IMR-90 (cell line): ENCODE data around the gene FOSL1. TPM values are rescaled to one million over a fixed set of nuclear protein-coding genes. Genes with fewer than 3 reads are reported as not detected.
A peak's percentile ranks its signal among the peaks of the same experiment; 100 is the strongest.

Experiments
- ATAC-seq: fragments of 200-7000 bp; cut with Tn5 transposase; 2 replicates; pipeline ENCODE4 v1.9.1; 2020; ENCODE audit warnings: low read depth, mild to moderate bottlenecking, moderate library complexity
- BruUV-seq: library from RNA; stranded (reverse); fragments of 400-500 nt; replicated peaks from 2 replicates; lab custom pipeline; 2021; lab: Mats Ljungman, UMichigan
- CTCF ChIA-PET: fragments of 300-600 bp; formaldehyde crosslinking; extraction: SDS; loops from one replicate; lab custom pipeline; 2021; ENCODE audit warnings: antibody characterized with exemption; lab: Yijun Ruan, JAX
- POLR2A ChIA-PET: fragments of 300-600 bp; sonication (Branson Sonifier 250); formaldehyde crosslinking; loops from one replicate; lab custom pipeline; 2022; ENCODE audit warnings: antibody characterized with exemption; ENCODE audit not compliant: unreplicated experiment; lab: Charles Lee
- DNase-seq: peaks from one replicate; pipeline ENCODE4 v3.0.0; 2013
- H2AFZ ChIP-seq: replicated peaks from 2 replicates; pipeline ENCODE3; 2013; ENCODE audit warnings: low read length, mild to moderate bottlenecking; ENCODE audit not compliant: poor library complexity
- H2AK5ac ChIP-seq: 2 replicates; pipeline ENCODE4 v1.6.1; 2013; ENCODE audit warnings: low read depth, low read length, inconsistent platforms
- H2AK9ac ChIP-seq: replicated peaks from 2 replicates; pipeline ENCODE3; 2013; ENCODE audit warnings: mild to moderate bottlenecking, low read depth, low read length, moderate library complexity; ENCODE audit not compliant: poor library complexity
- H2BK120ac ChIP-seq: 2 replicates; pipeline ENCODE4 v1.6.1; 2013; ENCODE audit warnings: low read depth, low read length, inconsistent platforms
- H2BK15ac ChIP-seq: 3 replicates; pipeline ENCODE4 v1.6.1; 2013; ENCODE audit warnings: low read depth, low read length, inconsistent platforms
- H2BK20ac ChIP-seq: 2 replicates; pipeline ENCODE4 v1.6.1; 2013; ENCODE audit warnings: low read depth, mild to moderate bottlenecking, inconsistent platforms, low read length, moderate library complexity
- H2BK5ac ChIP-seq: 2 replicates; pipeline ENCODE4 v1.6.1; 2013; ENCODE audit warnings: mild to moderate bottlenecking, low read depth, low read length, inconsistent platforms; ENCODE audit not compliant: poor library complexity, severe bottlenecking
- H3K14ac ChIP-seq: replicated peaks from 2 replicates; pipeline ENCODE4 v1.6.1; 2013; ENCODE audit warnings: low read depth, low read length, inconsistent platforms
- H3K18ac ChIP-seq: 2 replicates; pipeline ENCODE4 v1.6.1; 2013; ENCODE audit warnings: low read depth, low read length, control low read depth
- H3K23ac ChIP-seq: 2 replicates; pipeline ENCODE4 v1.6.1; 2013; ENCODE audit warnings: low read depth, low read length, inconsistent platforms
- H3K27ac ChIP-seq: 2 replicates; pipeline ENCODE4 v1.5.1; 2013; ENCODE audit warnings: mild to moderate bottlenecking, control low read depth, low read length; ENCODE audit not compliant: insufficient read depth
- H3K27me3 ChIP-seq: 2 replicates; pipeline ENCODE4 v1.6.1; 2013; ENCODE audit warnings: low read length; ENCODE audit not compliant: control insufficient read depth, insufficient read depth
- H3K36me3 ChIP-seq: 2 replicates; pipeline ENCODE4 v1.6.1; 2013; ENCODE audit warnings: low read length, mixed read lengths; ENCODE audit not compliant: control insufficient read depth, insufficient read depth
- H3K4ac ChIP-seq: 2 replicates; pipeline ENCODE4 v1.6.1; 2013; ENCODE audit warnings: low read depth, low read length, inconsistent platforms
- H3K4me1 ChIP-seq: 2 replicates; pipeline ENCODE4 v1.6.1; 2013; ENCODE audit warnings: low read length, mixed read lengths; ENCODE audit not compliant: control insufficient read depth, insufficient read depth
- H3K4me2 ChIP-seq: 2 replicates; pipeline ENCODE4 v1.6.1; 2013; ENCODE audit warnings: low read depth, mild to moderate bottlenecking, control low read depth, low read length, moderate library complexity
- H3K4me3 ChIP-seq: 2 replicates; pipeline ENCODE4 v1.5.1; 2013; ENCODE audit warnings: low read depth, mild to moderate bottlenecking, control low read depth, low read length, moderate library complexity; ENCODE audit not compliant: insufficient read depth
- H3K56ac ChIP-seq: 2 replicates; pipeline ENCODE4 v1.6.1; 2013; ENCODE audit warnings: low read length, inconsistent platforms; ENCODE audit not compliant: insufficient read depth; ENCODE audit errors: extremely low read depth
- H3K79me1 ChIP-seq, 2 experiments: 2 replicates each; pipeline ENCODE4 v1.6.1; 2013; ENCODE audit warnings: low read length in 2 of 2, inconsistent platforms in 1 of 2, low read depth in 1 of 2
- H3K9ac ChIP-seq: 2 replicates; pipeline ENCODE4 v1.6.1; 2013; ENCODE audit warnings: low read depth, low read length, control low read depth
- H3K9me1 ChIP-seq: 2 replicates; pipeline ENCODE4 v1.6.1; 2013; ENCODE audit warnings: low read length, inconsistent platforms; ENCODE audit not compliant: insufficient read depth
- H3K9me3 ChIP-seq: 2 replicates; pipeline ENCODE4 v1.6.1; 2013; ENCODE audit warnings: low read length; ENCODE audit not compliant: control insufficient read depth, insufficient read depth
- H4K20me1 ChIP-seq: 2 replicates; pipeline ENCODE4 v1.6.1; 2013; ENCODE audit warnings: low read length, inconsistent platforms; ENCODE audit not compliant: insufficient read depth
- H4K5ac ChIP-seq: 2 replicates; pipeline ENCODE4 v1.6.1; 2013; ENCODE audit warnings: mild to moderate bottlenecking, low read depth, low read length, control low read depth
- H4K8ac ChIP-seq, 2 experiments: 2 replicates each; pipeline ENCODE4 v1.6.1; 2013; ENCODE audit warnings: low read depth in 2 of 2, low read length in 2 of 2, control low read depth in 1 of 2, inconsistent platforms in 1 of 2
- H4K91ac ChIP-seq: 2 replicates; pipeline ENCODE4 v1.6.1; 2013; ENCODE audit warnings: low read depth, low read length, inconsistent platforms; ENCODE audit not compliant: insufficient read depth
- BHLHE40 ChIP-seq: fragments of 150-350 bp; IDR thresholded peaks from 2 replicates; pipeline ENCODE4 v1.6.1; 2016; ENCODE audit warnings: mild to moderate bottlenecking, low read depth, low read length
- CEBPB ChIP-seq: IDR thresholded peaks from 2 replicates; pipeline ENCODE4 v1.6.1; 2012; ENCODE audit warnings: low read depth, low read length, improper control_type of control experiment
- CHD1 ChIP-seq: IDR thresholded peaks from 2 replicates; pipeline ENCODE4 v1.6.1; 2012; ENCODE audit warnings: low read depth, low read length, improper control_type of control experiment
- ELK1 ChIP-seq: fragments of 150-350 bp; IDR thresholded peaks from 2 replicates; pipeline ENCODE4 v1.6.1; 2016; ENCODE audit warnings: low read depth, mild to moderate bottlenecking, low read length, moderate library complexity, borderline replicate concordance
- FOS ChIP-seq: fragments of 150-350 bp; IDR thresholded peaks from 2 replicates; pipeline ENCODE4 v1.6.1; 2016; ENCODE audit warnings: low read depth, low read length
- MAFK ChIP-seq: IDR thresholded peaks from 2 replicates; pipeline ENCODE4 v1.6.1; 2012; ENCODE audit warnings: low read depth, low read length, improper control_type of control experiment
- MXI1 ChIP-seq: IDR thresholded peaks from 2 replicates; pipeline ENCODE4 v1.6.1; 2012; ENCODE audit warnings: low read depth, mild to moderate bottlenecking, low read length, moderate library complexity, borderline replicate concordance
- NFE2L2 ChIP-seq: fragments of 150-350 bp; IDR thresholded peaks from 2 replicates; pipeline ENCODE4 v1.6.1; 2016; ENCODE audit warnings: low read depth, mild to moderate bottlenecking, low read length
- POLR2A ChIP-seq: IDR thresholded peaks from 2 replicates; pipeline ENCODE4 v1.6.1; 2012; ENCODE audit warnings: mild to moderate bottlenecking, low read depth, low read length
- RAD21 ChIP-seq: IDR thresholded peaks from 2 replicates; pipeline ENCODE4 v1.6.1; 2012; ENCODE audit warnings: low read length, improper control_type of control experiment
- RCOR1 ChIP-seq: IDR thresholded peaks from 2 replicates; pipeline ENCODE4 v1.6.1; 2012; ENCODE audit warnings: mild to moderate bottlenecking, low read length, improper control_type of control experiment; ENCODE audit not compliant: insufficient replicate concordance
- RFX5 ChIP-seq: IDR thresholded peaks from 2 replicates; pipeline ENCODE4 v1.8.0; 2012; ENCODE audit warnings: low read depth, mild to moderate bottlenecking, low read length, moderate library complexity
- SMC3 ChIP-seq: fragments of 150-350 bp; IDR thresholded peaks from 2 replicates; pipeline ENCODE4 v1.6.1; 2016; ENCODE audit warnings: low read depth, mild to moderate bottlenecking, antibody characterized with exemption, low read length, moderate library complexity
- USF2 ChIP-seq: fragments of 150-350 bp; IDR thresholded peaks from 2 replicates; pipeline ENCODE4 v1.6.1; 2017; ENCODE audit warnings: mild to moderate bottlenecking, antibody characterized with exemption, low read length, low read depth
- WGBS, 2 experiments: methylation state at CpG; one replicate each; pipeline versions ENCODE4 v1.1.5 to v1.1.7; 2013; ENCODE audit warnings: missing lambda C conversion rate in 2 of 2; ENCODE audit not compliant: insufficient read length in 1 of 2; ENCODE audit errors: extremely low coverage in 2 of 2; 5-methylcytosine and 5-hydroxymethylcytosine counted together
- dilution Hi-C: fragments of 300-500 bp; cut with HindIII; formaldehyde crosslinking; loops from one replicate; pipeline ENCODE4 v1.14.3; 2018; ENCODE audit warnings: low sequenced_read_pairs; ENCODE audit not compliant: unreplicated experiment
- in situ Hi-C: fragments of 300-500 bp; cut with MboI; formaldehyde crosslinking; loops from 3 replicates; pipeline ENCODE4 v1.14.3; 2019; ENCODE audit warnings: low sequenced_read_pairs, inconsistent platforms, mixed read lengths
- intact Hi-C: fragments of 100-400 bp; cut with micrococcal nuclease; formaldehyde crosslinking; loops from 2 replicates; pipeline ENCODE4 v1.10.0; 2022
- polyA plus RNA-seq, 3 experiments: library from polyadenylated mRNA; depleted of rRNA; stranded (reverse); fragments of >200 nt; gene quantifications; 2 replicates each; pipeline ENCODE4 v1.2.3, GENCODE V29; 2012; ENCODE audit warnings: low replicate concordance in 1 of 3
- total RNA-seq: library from RNA; depleted of rRNA; stranded (reverse); fragments of >200 nt; gene quantifications from 2 replicates; pipeline ENCODE4 v1.2.3, GENCODE V29; 2012
- TF ChIP-seq, protein P1 (sequence below): conservative IDR thresholded peaks from 2 replicates; pipeline ENCODE4 v1.5.1; 2012; ENCODE audit warnings: mild to moderate bottlenecking, low read depth, low read length, improper control_type of control experiment

Gene FOSL1
- total and polyA plus RNA-seq, 2 of the 4 experiments (the other 2 are of a cell fraction): 17.2 to 107 TPM

DNA sequence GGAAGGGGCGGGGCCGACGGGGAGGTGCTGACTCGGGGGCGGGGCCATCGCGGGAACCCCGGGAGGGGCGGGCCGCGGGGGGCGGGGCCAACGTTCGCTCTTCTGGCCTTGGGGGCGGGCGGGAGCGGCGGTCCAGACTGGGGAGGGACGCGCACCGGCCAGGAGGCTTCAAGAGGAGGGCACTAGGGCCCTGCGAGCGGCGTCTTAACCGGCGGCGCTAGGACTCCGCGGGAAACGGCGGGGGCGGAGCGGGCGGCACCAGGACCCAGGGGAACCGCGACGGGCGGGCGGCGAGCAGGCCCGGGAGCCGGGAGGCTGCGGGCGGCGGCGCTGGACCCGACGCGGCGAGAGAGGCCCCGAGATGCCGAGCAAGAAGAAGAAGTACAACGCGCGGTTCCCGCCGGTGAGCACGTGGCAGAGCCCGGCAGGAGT lies 19.0 kb upstream of the FOSL1 start, which contains the start of gene DRAP1:
Gene DRAP1, plus strand, starts transcription at position 286 of the 432 bp plus-strand sequence. Its CDS starts 76 bp downstream, at position 362.
- H3K36me3 ChIP-seq: peaks cover 35% of the 10 kb centered on the region
- H3K4me2 ChIP-seq: peak within 1 kb of the TSS; percentile 96
- 0% methylated on average over 36 of the region's 59 CpGs; no CpG with 5 or more reads in 1 of the 2 experiments for WGBS, 2 experiments
- H3K9me3 ChIP-seq: no peaks in the 10 kb centered on the region
- no TSS peak for BruUV-seq
- peak within 1 kb of the TSS; percentile 93 for H3K27ac ChIP-seq
- ChIA-PET POLR2A (no interaction called here), CTCF (no interaction called here)
- peak within 1 kb of the TSS; percentile 93 for H3K56ac ChIP-seq
- peak within 1 kb of the TSS; percentile 94 for H2AFZ ChIP-seq
- peak within 1 kb of the TSS; percentile 100 for H2AK9ac ChIP-seq
- peak within 1 kb of the TSS; percentile 100 for H3K4me3 ChIP-seq
- peaks cover 26% of the 10 kb centered on the region for H3K9me1 ChIP-seq
- H4K5ac ChIP-seq: peak within 1 kb of the TSS; percentile 99
- dilution Hi-C loops: no loop called here
- peaks cover 11% of the 10 kb centered on the region for H4K20me1 ChIP-seq
- H2BK120ac ChIP-seq: peak within 1 kb of the TSS; percentile 100
- peak within 1 kb of the TSS; percentile 95 for H3K14ac ChIP-seq
- H3K27me3 ChIP-seq: no peaks in the 10 kb centered on the region
- H3K9ac ChIP-seq: peak within 1 kb of the TSS; percentile 100
- H3K23ac ChIP-seq: peak within 1 kb of the TSS; percentile 97
- in situ Hi-C loops: no loop called here
- peak; percentile 97 for DNase-seq
- H2BK5ac ChIP-seq: peak within 1 kb of the TSS; percentile 96
- H3K79me1 ChIP-seq: peaks cover 19 to 53% of the 10 kb centered on the region in 2 experiments
- H4K8ac ChIP-seq: peak within 1 kb of the TSS; percentile 64 to 97
- peak within 1 kb of the TSS; percentile 79 for H2BK20ac ChIP-seq
- H3K4me1 ChIP-seq: peaks cover 42% of the 10 kb centered on the region
- H3K4ac ChIP-seq: peak within 1 kb of the TSS; percentile 98
- peak within 1 kb of the TSS; percentile 56 for H2BK15ac ChIP-seq
- intact Hi-C loops: loop anchor here (5.0 kb wide), 1 partner anchor 43 kb away; the partner anchor contains the start of gene SART1
- peak within 1 kb of the TSS; percentile 99 for H2AK5ac ChIP-seq
- peak within 1 kb of the TSS; percentile 99 for H3K18ac ChIP-seq
- ATAC-seq: peak; percentile 79
- H4K91ac ChIP-seq: peak within 1 kb of the TSS; percentile 97
- TF ChIP-seq POLR2A: 0 out of 2 replicates have a peak, but pooled peaks have one; percentile 29
- TF ChIP-seq CEBPB: no peak
- TF ChIP-seq RCOR1: peak; percentile 65
- TF ChIP-seq RAD21: peak; percentile 43
- no peak for TF ChIP-seq ELK1
- TF ChIP-seq MXI1: peak; percentile 77; the same call in 1 of the 2 replicates
- TF ChIP-seq NFE2L2: 0 out of 2 replicates have a peak, but pooled peaks have one; percentile 18
- no peak for TF ChIP-seq MAFK
- peak; percentile 81 for TF ChIP-seq CHD1
- TF ChIP-seq, protein P1, sequence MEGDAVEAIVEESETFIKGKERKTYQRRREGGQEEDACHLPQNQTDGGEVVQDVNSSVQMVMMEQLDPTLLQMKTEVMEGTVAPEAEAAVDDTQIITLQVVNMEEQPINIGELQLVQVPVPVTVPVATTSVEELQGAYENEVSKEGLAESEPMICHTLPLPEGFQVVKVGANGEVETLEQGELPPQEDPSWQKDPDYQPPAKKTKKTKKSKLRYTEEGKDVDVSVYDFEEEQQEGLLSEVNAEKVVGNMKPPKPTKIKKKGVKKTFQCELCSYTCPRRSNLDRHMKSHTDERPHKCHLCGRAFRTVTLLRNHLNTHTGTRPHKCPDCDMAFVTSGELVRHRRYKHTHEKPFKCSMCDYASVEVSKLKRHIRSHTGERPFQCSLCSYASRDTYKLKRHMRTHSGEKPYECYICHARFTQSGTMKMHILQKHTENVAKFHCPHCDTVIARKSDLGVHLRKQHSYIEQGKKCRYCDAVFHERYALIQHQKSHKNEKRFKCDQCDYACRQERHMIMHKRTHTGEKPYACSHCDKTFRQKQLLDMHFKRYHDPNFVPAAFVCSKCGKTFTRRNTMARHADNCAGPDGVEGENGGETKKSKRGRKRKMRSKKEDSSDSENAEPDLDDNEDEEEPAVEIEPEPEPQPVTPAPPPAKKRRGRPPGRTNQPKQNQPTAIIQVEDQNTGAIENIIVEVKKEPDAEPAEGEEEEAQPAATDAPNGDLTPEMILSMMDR: 0 out of 2 replicates have a peak, but pooled peaks have one; percentile 10
- TF ChIP-seq BHLHE40: peak; percentile 66
- TF ChIP-seq USF2: no peak
- TF ChIP-seq RFX5: no peak
- TF ChIP-seq FOS: peak; percentile 42; the same call in 1 of the 2 replicates
- peak; percentile 52 for TF ChIP-seq SMC3
